Loucy (cell line): ENCODE data around the gene TMEM14A.

Experiments
- H2AFZ ChIP-seq: fragments of 200-600 bp; sonication (generic); 2 replicates; pipeline ENCODE4 v1.6.0; 2016; ENCODE audit warnings: antibody characterized with exemption, mild to moderate bottlenecking, low read length, moderate library complexity
- H3F3A ChIP-seq: fragments of 200-600 bp; 2 replicates; pipeline ENCODE4 v1.6.0; 2016; ENCODE audit warnings: antibody characterized with exemption, low read depth, mild to moderate bottlenecking
- H3K27me3 ChIP-seq: fragments of 200-600 bp; sonication (generic); 2 replicates; pipeline ENCODE4 v1.6.1; 2014; ENCODE audit warnings: low read length, mild to moderate bottlenecking; ENCODE audit not compliant: insufficient read depth, poor library complexity, severe bottlenecking
- H3K36me3 ChIP-seq: fragments of 200-600 bp; sonication (generic); 2 replicates; pipeline ENCODE4 v1.6.1; 2016; ENCODE audit warnings: low read length; ENCODE audit not compliant: insufficient read depth
- H3K4me1 ChIP-seq: fragments of 200-600 bp; sonication (generic); 2 replicates; pipeline ENCODE4 v1.5.1; 2014; ENCODE audit warnings: low read length, mild to moderate bottlenecking; ENCODE audit not compliant: insufficient read depth, poor library complexity, severe bottlenecking
- H3K4me2 ChIP-seq: fragments of 200-600 bp; sonication (generic); 2 replicates; pipeline ENCODE4 v1.6.0; 2014; ENCODE audit warnings: antibody characterized with exemption, low read length, low read depth, mild to moderate bottlenecking; ENCODE audit not compliant: poor library complexity, severe bottlenecking
- H3K4me3 ChIP-seq: fragments of 200-600 bp; sonication (generic); 2 replicates; pipeline ENCODE4 v1.5.1; 2014; ENCODE audit warnings: low read length, mild to moderate bottlenecking, mixed read lengths; ENCODE audit not compliant: poor library complexity, severe bottlenecking
- H3K79me2 ChIP-seq: fragments of 200-600 bp; sonication (generic); 2 replicates; pipeline ENCODE4 v1.6.1; 2014; ENCODE audit warnings: low read length; ENCODE audit not compliant: insufficient read depth
- H3K9ac ChIP-seq: fragments of 200-600 bp; sonication (generic); 2 replicates; pipeline ENCODE4 v1.6.0; 2014; ENCODE audit warnings: mild to moderate bottlenecking, low read depth, low read length, moderate library complexity; ENCODE audit not compliant: poor library complexity, severe bottlenecking
- H3K9me2 ChIP-seq: fragments of 200-600 bp; sonication (generic); replicated peaks from 2 replicates; pipeline ENCODE4 v1.6.1; 2016; ENCODE audit warnings: low read depth, low read length, mixed read lengths
- H3K9me3 ChIP-seq: fragments of 200-600 bp; sonication (generic); 2 replicates; pipeline ENCODE4 v1.6.1; 2014; ENCODE audit warnings: mild to moderate bottlenecking, antibody characterized with exemption, low read length, low read depth; ENCODE audit not compliant: insufficient read depth
- H4K20me1 ChIP-seq: fragments of 200-600 bp; sonication (generic); 2 replicates; pipeline ENCODE4 v1.6.0; 2014; ENCODE audit warnings: antibody characterized with exemption, low read length, mild to moderate bottlenecking; ENCODE audit not compliant: insufficient read depth, poor library complexity, severe bottlenecking
- EZH2phosphoT487 ChIP-seq: fragments of 200-600 bp; IDR thresholded peaks from 2 replicates; pipeline ENCODE4 v1.6.1; 2018; ENCODE audit warnings: antibody characterized with exemption, mild to moderate bottlenecking, moderate library complexity, borderline replicate concordance
- TF ChIP-seq, protein P1 (sequence below): fragments of 200-600 bp; sonication (generic); conservative IDR thresholded peaks from 2 replicates; pipeline ENCODE4 v1.5.1; 2014; ENCODE audit warnings: mild to moderate bottlenecking, antibody characterized with exemption, low read length

TMEM14A gene

DNA sequence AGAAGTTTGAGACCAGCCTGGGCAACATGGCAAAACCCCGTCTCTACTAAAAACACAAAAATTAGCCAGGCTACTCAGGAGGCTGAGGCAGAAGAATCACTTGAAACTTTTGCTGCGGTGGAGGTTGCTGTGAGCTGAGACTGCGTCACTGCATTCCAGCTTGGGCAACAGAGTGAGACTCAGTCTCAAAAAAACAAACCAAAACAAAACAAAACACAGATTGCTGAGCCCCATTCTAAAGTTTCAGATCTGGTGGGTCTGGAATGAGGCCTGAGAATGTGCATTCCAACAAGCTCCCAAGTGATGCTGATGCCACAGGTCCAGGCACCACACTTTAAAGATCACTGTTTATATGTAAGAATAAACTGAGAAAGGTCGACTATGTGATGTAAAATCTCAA is 24.9 kb upstream of the TMEM14A start:
- H2AFZ ChIP-seq: no peak overlapping the region
- no peaks in the 10 kb centered on the region for H4K20me1 ChIP-seq
- no peaks in the 10 kb centered on the region for H3F3A ChIP-seq
- no peak overlapping the region for H3K4me2 ChIP-seq
- peaks cover 37% of the 10 kb centered on the region for H3K4me1 ChIP-seq
- H3K9me2 ChIP-seq: no peaks in the 10 kb centered on the region
- no peaks in the 10 kb centered on the region for H3K79me2 ChIP-seq
- H3K27me3 ChIP-seq: no peaks in the 10 kb centered on the region
- no peak overlapping the region for H3K4me3 ChIP-seq
- H3K36me3 ChIP-seq: no peaks in the 10 kb centered on the region
- H3K9ac ChIP-seq: no peak overlapping the region
- TF ChIP-seq, protein P1, sequence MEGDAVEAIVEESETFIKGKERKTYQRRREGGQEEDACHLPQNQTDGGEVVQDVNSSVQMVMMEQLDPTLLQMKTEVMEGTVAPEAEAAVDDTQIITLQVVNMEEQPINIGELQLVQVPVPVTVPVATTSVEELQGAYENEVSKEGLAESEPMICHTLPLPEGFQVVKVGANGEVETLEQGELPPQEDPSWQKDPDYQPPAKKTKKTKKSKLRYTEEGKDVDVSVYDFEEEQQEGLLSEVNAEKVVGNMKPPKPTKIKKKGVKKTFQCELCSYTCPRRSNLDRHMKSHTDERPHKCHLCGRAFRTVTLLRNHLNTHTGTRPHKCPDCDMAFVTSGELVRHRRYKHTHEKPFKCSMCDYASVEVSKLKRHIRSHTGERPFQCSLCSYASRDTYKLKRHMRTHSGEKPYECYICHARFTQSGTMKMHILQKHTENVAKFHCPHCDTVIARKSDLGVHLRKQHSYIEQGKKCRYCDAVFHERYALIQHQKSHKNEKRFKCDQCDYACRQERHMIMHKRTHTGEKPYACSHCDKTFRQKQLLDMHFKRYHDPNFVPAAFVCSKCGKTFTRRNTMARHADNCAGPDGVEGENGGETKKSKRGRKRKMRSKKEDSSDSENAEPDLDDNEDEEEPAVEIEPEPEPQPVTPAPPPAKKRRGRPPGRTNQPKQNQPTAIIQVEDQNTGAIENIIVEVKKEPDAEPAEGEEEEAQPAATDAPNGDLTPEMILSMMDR: no peak
- no peak for TF ChIP-seq EZH2phosphoT487
- no peaks in the 10 kb centered on the region; the same call in 1 of the 2 replicates for H3K9me3 ChIP-seq

DNA sequence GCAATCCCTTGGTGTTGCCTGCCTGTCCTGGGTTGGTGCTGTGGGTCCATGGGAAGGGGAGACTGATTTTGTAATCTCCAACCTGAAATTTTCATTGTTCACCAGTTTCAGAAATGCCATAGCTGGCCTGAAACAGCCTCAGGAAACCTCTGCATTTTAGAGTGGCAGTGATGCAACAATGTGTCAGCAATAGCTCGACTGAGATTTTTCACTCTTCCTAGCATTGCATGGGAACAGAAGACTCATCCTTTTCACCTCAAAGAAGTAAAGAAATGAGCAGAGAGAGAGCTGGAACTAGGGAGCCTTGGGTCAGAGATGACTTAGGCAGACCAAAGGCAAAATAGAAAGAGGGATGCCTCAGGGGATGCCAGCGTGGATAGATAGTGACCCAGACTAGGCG is 23.7 kb upstream of the TMEM14A start:
- Histone ChIP-seq H3K9ac (no peak overlapping the region), H3F3A (no peaks in the 10 kb centered on the region), H3K27me3 (no peaks in the 10 kb centered on the region), H3K36me3 (no peaks in the 10 kb centered on the region), H3K4me3 (no peak overlapping the region), H2AFZ (no peak overlapping the region), H3K9me3 (no peaks in the 10 kb centered on the region; the same call in 1 of the 2 replicates), H3K9me2 (no peaks in the 10 kb centered on the region), H4K20me1 (no peaks in the 10 kb centered on the region), H3K4me1 (peaks cover 31% of the 10 kb centered on the region), H3K79me2 (no peaks in the 10 kb centered on the region), H3K4me2 (no peak overlapping the region)
- TF ChIP-seq, protein P1: no peak
- no peak for TF ChIP-seq EZH2phosphoT487

DNA sequence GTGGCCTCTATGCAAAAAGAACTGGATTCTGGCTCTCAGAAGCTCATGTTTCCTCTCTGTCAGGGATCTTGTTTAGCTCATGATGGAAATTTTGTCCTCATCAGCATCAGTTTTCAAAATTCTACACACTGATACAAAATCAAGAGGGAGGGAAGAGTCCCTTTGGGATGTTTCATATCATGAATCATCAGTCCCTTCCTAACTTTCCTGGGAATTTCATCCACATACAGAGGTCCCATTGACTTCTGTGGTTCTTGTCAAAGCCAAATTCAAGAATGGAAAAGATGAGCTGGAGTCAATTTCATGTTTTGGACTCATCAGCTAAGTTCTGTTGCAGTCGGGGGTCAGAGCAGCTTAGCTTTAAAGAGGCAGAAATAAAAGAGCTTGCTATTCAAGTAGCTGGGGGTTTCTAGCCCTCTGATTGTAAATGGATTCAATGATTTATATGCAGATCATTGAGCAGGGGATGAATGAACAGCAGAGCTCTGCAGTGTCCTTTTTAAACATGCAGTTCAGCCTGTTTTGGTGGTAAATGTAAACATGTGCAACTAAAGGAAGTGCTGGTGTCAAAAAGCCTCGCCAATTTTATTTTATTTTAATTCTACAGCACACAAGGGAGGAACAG is 21.3 kb upstream of the TMEM14A start:
- no peak overlapping the region for H3K4me2 ChIP-seq
- no peak overlapping the region for H3K9ac ChIP-seq
- H3K4me3 ChIP-seq: no peak overlapping the region
- H3K9me3 ChIP-seq: no peaks in the 10 kb centered on the region; the same call in 1 of the 2 replicates
- TF ChIP-seq, protein P1: no peak
- TF ChIP-seq EZH2phosphoT487: no peak
- no peaks in the 10 kb centered on the region for H3K79me2 ChIP-seq
- H3K36me3 ChIP-seq: no peaks in the 10 kb centered on the region
- H4K20me1 ChIP-seq: no peaks in the 10 kb centered on the region
- H3K9me2 ChIP-seq: no peaks in the 10 kb centered on the region
- no peak overlapping the region for H2AFZ ChIP-seq
- H3K4me1 ChIP-seq: peaks cover 15% of the 10 kb centered on the region
- H3F3A ChIP-seq: no peaks in the 10 kb centered on the region
- H3K27me3 ChIP-seq: no peaks in the 10 kb centered on the region
